ENCODE measurements around the gene BMP10.
"Not testable (repeated sequence)": the region's sequence is repeated elsewhere in the genome, so short reads cannot be mapped to it uniquely, and the experiment has no call there.

DNA sequence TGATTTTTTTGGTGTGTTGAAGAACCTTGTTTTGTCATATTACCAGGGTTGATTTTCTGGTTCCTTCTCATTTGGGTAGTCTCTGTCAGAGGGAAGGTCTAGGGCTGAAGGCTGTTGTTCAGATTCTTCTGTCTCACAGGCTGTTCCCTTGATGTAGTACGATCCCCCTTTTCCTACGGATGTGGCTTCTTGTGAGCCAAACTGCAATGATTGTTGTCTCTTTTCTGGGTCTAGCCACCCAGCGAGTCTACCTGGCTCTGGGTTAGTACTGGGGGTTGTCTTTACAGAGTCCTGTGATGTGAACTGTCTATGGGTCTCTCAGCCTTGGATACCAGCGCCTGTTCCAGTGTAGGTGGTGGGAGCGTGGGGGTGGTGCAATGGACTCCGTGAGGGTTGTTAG lies 24.8 kb upstream of the BMP10 start:
- TF ChIP-seq, protein P1, sequence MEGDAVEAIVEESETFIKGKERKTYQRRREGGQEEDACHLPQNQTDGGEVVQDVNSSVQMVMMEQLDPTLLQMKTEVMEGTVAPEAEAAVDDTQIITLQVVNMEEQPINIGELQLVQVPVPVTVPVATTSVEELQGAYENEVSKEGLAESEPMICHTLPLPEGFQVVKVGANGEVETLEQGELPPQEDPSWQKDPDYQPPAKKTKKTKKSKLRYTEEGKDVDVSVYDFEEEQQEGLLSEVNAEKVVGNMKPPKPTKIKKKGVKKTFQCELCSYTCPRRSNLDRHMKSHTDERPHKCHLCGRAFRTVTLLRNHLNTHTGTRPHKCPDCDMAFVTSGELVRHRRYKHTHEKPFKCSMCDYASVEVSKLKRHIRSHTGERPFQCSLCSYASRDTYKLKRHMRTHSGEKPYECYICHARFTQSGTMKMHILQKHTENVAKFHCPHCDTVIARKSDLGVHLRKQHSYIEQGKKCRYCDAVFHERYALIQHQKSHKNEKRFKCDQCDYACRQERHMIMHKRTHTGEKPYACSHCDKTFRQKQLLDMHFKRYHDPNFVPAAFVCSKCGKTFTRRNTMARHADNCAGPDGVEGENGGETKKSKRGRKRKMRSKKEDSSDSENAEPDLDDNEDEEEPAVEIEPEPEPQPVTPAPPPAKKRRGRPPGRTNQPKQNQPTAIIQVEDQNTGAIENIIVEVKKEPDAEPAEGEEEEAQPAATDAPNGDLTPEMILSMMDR (conservative IDR thresholded peaks at IDR 0.05) = not testable (repeated sequence)
- TF ChIP-seq ZFX (IDR thresholded peaks at IDR 0.05) = not testable (repeated sequence)
